ENCODE data around the gene SLC7A9. TPM values are rescaled to one million over a fixed set of nuclear protein-coding genes. Genes with fewer than 3 reads are reported as not detected.

Gene SLC7A9
- total and polyA plus RNA-seq, 2 donors (not counting 3 experiments of a cell fraction or from before 2014, with no cell fraction given): 0.06 TPM; not detected in 1

Small RNAs within 50 kb of the gene (small RNA-seq; reads per million reads assigned to genes)
- not detected for gene RN7SKP22 (ENCODE audit: insufficient read depth, insufficient read length, low read depth, low replicate concordance)

Other genes starting within 250 kb of the SLC7A9 start
- 29.6 and 37.4 TPM in 2 replicates for gene ANKRD27, start 194.6 kb downstream of the SLC7A9 start, total RNA-seq
- 13.5 and 18.3 TPM in 2 replicates for gene ANKRD27, start 194.6 kb downstream of the SLC7A9 start, polyA plus RNA-seq
- gene RGS9BP, start 193.9 kb downstream of the SLC7A9 start, total RNA-seq: 0.15 TPM in 1 of 2 replicates, not detected in the other
- not detected in 2 replicates for gene RGS9BP, start 193.9 kb downstream of the SLC7A9 start, polyA plus RNA-seq
- 13.8 and 14.0 TPM in 2 replicates for gene NUDT19, start 177.9 kb downstream of the SLC7A9 start, total RNA-seq
- 6.6 and 7.7 TPM in 2 replicates for gene NUDT19, start 177.9 kb downstream of the SLC7A9 start, polyA plus RNA-seq
- gene TDRD12, start 150.0 kb downstream of the SLC7A9 start, total RNA-seq: 0.09 TPM in 1 of 2 replicates, not detected in the other
- gene TDRD12, start 150.0 kb downstream of the SLC7A9 start, polyA plus RNA-seq: 0.03 TPM in 2 replicates
- gene CEP89, start 102.2 kb upstream of the SLC7A9 start, total RNA-seq: 46.2 and 46.4 TPM in 2 replicates
- gene CEP89, start 102.2 kb upstream of the SLC7A9 start, polyA plus RNA-seq: 25.1 and 32.9 TPM in 2 replicates
- gene FAAP24, start 102.5 kb upstream of the SLC7A9 start, total RNA-seq: 4.4 and 5.5 TPM in 2 replicates
- 2.0 and 2.3 TPM in 2 replicates for gene FAAP24, start 102.5 kb upstream of the SLC7A9 start, polyA plus RNA-seq
- gene RHPN2, start 195.1 kb upstream of the SLC7A9 start, total RNA-seq: 2.7 and 3.3 TPM in 2 replicates
- gene RHPN2, start 195.1 kb upstream of the SLC7A9 start, polyA plus RNA-seq: 1.9 and 2.3 TPM in 2 replicates
- gene GPATCH1, start 211.4 kb upstream of the SLC7A9 start, total RNA-seq: 8.1 and 9.2 TPM in 2 replicates
- 3.5 and 4.5 TPM in 2 replicates for gene GPATCH1, start 211.4 kb upstream of the SLC7A9 start, polyA plus RNA-seq